ENCODE data around the gene KLHL17. TPM values are rescaled to one million over a fixed set of nuclear protein-coding genes. Genes with fewer than 3 reads are reported as not detected.

The KLHL17 gene
- total and polyA plus RNA-seq, 3 donors from 2014 or later = 16.0 to 36.4 (median 34.9) TPM

DNA sequence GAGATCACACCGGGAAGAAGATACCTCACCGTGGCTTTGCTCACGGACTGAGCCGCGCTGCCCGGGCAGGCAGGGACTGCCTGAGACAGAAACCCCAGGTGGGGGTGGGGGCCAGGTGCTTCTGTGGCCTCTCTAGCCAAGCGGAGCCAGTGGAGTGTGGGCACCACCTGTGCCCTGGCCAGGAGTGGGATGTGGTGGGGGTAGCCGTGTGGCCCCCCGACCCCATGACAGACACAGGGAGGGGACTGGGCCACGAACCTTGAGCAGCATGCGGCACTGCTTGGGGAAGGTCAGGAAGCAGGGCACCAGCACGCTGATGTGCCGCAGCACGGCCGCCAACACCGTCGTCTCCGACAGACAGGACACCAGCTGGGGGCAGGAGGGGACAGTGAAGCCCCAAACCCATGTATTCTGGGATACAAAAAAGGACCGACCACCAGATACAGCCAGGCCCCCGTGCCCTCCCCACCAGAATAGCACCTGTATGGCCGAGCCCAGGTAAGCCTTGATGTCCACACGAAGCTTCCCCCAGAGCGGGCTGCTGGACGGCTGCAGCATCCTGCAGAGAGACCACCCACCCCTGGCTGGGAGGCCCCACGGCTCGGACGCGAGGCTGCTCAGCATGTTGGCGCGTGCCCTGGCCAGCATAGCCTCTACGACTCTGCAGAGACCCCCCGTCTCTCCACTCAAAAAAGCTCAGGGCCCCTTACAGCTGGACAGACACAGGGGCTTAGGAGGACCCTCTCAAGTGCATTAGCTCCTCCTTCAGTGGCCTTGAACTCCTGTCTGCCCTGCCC lies 6.7 kb upstream of the KLHL17 start:
- WGBS, 2 donors = 93 to 94% methylated on average over 14 to 31 of the region's 32 CpGs
- Histone ChIP-seq H3K27me3 (no peaks in the 10 kb centered on the region), H3K4me1 (peaks cover 13% of the 10 kb centered on the region), H3K4me3 (no peak overlapping the region), H3K27ac (no peak overlapping the region), H3K9me3 (no peaks in the 10 kb centered on the region), H3K36me3 (ENCODE audit: low read depth, missing control alignments) (no peaks in the 10 kb centered on the region)
- intact Hi-C loops (cut with DNase I; ENCODE audit: low total_unique reads) = no loop called here
- TF ChIP-seq POLR2A (IDR thresholded peaks at IDR 0.05) (no peak), CTCF (IDR thresholded peaks at IDR 0.05) (no peak)
- no peak for DNase-seq

DNA sequence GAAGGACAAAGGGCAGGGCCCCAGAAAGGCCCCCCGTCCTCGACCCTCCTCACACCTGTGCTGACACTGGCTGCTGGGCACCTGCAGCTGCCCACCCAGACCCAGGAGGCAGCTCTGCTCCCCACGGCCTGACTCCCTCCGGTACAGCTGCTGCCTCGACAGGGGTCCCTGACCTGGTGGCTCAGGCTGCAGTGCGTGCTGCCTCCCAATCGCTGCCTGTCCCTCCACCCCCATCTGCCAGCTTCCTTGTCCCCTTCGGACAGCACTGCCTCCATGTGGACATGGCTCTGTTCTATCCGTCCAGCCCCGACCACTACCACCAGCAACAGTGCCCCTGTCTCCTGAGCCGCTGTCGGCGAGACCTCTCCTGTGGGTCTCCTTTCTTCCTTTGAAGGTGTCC lies 5.5 kb upstream of the KLHL17 start:
- Histone ChIP-seq H3K27me3 (no peaks in the 10 kb centered on the region), H3K4me1 (peaks cover 13% of the 10 kb centered on the region), H3K36me3 (ENCODE audit: low read depth, missing control alignments) (no peaks in the 10 kb centered on the region), H3K9me3 (no peaks in the 10 kb centered on the region), H3K4me3 (no peak overlapping the region), H3K27ac (no peak overlapping the region)
- intact Hi-C loops (cut with DNase I; ENCODE audit: low total_unique reads) = no loop called here
- 86 to 96% methylated on average over 10 to 13 of the region's 13 CpGs for WGBS, 2 donors
- TF ChIP-seq POLR2A (IDR thresholded peaks at IDR 0.05) = no peak
- TF ChIP-seq CTCF (IDR thresholded peaks at IDR 0.05) = no peak
- DNase-seq = no peak

DNA sequence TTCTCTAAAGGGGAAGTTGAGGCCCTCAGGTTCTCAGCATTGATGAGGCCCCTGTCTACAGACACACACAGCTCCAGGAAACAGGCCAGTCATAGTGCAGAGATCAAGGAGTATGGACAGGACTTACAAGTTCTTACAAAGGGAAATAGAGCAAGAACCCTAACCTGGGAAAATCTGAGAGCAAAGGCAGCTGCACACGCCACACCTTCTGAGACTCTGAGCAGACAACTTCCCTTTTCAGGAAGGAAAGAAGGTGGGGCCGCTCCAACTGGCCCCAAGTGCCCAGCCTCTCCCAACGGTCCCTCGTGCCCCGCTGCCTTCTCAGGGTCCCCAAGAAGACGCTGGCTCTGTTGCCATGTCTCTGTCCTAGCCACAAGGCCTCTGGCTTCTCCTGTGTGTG lies 4.9 kb upstream of the KLHL17 start:
- Histone ChIP-seq H3K36me3 (ENCODE audit: low read depth, missing control alignments) (no peaks in the 10 kb centered on the region), H3K27ac (no peak overlapping the region), H3K4me1 (peaks cover 13% of the 10 kb centered on the region), H3K4me3 (no peak overlapping the region), H3K9me3 (no peaks in the 10 kb centered on the region), H3K27me3 (no peaks in the 10 kb centered on the region)
- TF ChIP-seq POLR2A (IDR thresholded peaks at IDR 0.05) (no peak), CTCF (IDR thresholded peaks at IDR 0.05) (no peak)
- WGBS, 2 donors = 85 to 92% methylated on average over 6 of the region's 6 CpGs
- intact Hi-C loops (cut with DNase I; ENCODE audit: low total_unique reads) = no loop called here
- no peak for DNase-seq

- no peak overlapping the region for H3K27ac ChIP-seq
- DNase-seq = no peak
- no peaks in the 10 kb centered on the region for H3K27me3 ChIP-seq
- 93 to 96% methylated on average over 11 of the region's 11 CpGs for WGBS, 2 donors
- intact Hi-C loops (cut with DNase I; ENCODE audit: low total_unique reads) = no loop called here
- H3K9me3 ChIP-seq = no peaks in the 10 kb centered on the region
- no peaks in the 10 kb centered on the region for H3K36me3 ChIP-seq (ENCODE audit: low read depth, missing control alignments)
- TF ChIP-seq POLR2A (IDR thresholded peaks at IDR 0.05) (no peak), CTCF (IDR thresholded peaks at IDR 0.05) (no peak)
- H3K4me1 ChIP-seq = peaks cover 13% of the 10 kb centered on the region
- H3K4me3 ChIP-seq = no peak overlapping the region
These were observed 3.7 kb upstream of the KLHL17 start for GRCh38 chr1:956636-957035.
